ENCODE measurements around the gene AOPEP. TPM values are rescaled to one million over a fixed set of nuclear protein-coding genes. Genes with fewer than 3 reads are reported as not detected.

AOPEP gene
- total and polyA plus RNA-seq, 12 donors = 110 to 250 (median 161) TPM

DNA sequence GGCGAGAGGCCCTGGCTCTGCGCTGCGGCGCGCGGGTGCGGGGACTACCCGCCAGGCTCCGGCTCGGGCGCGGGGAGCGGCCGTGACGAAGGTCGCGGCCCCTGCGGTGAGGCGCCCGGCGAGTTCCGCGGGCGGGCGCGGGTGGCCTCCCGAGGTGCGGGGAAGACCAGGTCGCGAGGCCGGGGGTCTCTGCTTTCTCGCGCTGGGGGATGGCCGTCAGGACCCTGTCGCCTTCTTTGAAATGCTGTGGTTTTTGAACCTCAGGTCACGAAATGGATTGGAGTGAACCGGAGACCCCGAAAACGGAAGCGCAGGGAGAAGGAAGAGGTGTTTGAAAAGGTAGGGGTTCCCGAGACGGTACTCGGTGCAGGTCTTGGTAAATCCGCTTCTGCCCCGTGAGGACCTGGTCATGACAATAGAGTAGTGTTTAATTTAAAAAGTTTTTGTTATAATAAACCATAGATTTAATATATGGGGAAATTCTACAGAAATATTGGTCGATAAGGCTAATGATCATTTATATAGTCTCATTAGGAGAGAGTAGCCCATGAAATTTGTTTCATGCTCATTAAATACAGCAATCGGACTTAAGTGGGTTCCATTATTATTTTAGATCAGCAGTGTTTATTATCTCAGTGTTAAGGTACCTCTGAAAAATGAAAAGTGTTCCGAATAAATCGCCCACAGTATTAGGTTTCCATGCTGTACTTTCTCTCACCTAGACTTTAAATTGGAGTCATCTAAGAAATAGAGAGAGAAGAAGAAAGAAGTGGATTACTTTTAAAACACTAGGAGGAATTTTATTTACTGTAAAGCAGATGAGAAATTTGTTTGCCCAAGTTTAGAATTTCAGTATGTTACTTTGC, 279.0 kb downstream of the AOPEP start:
- peaks cover 0 to 29% (median 3%) of the 10 kb centered on the region in 9 donors for H3K36me3 ChIP-seq
- H3K4me3 ChIP-seq = peak overlapping the region; percentile 36 to 91 (median 80)
- H3K9me3 ChIP-seq = no peaks in the 10 kb centered on the region
- H3K27ac ChIP-seq = peak overlapping the region; percentile 96 to 100 (median 99)
- H3K27me3 ChIP-seq = peaks cover 0 to 41% (median 0%) of the 10 kb centered on the region in 7 donors
- intact Hi-C loops (cut with DNase I) = loop anchor here in 9 of 10 donors (1.0 to 10.0 kb wide), 13 partner anchors 42 to 225 kb away; no protein-coding TSS in a partner anchor
- ATAC-seq (peak in 2 of 8 donors; percentile 1), DNase-seq (peak in 1 of 2 donors; percentile 27)
- peaks cover 2 to 71% (median 30%) of the 10 kb centered on the region in 9 donors for H3K4me1 ChIP-seq
- TF ChIP-seq CTCF (IDR thresholded peaks at IDR 0.05) = no peak
- 2 to 3% methylated on average over 47 to 49 of the region's 49 CpGs for WGBS, 2 donors

DNA sequence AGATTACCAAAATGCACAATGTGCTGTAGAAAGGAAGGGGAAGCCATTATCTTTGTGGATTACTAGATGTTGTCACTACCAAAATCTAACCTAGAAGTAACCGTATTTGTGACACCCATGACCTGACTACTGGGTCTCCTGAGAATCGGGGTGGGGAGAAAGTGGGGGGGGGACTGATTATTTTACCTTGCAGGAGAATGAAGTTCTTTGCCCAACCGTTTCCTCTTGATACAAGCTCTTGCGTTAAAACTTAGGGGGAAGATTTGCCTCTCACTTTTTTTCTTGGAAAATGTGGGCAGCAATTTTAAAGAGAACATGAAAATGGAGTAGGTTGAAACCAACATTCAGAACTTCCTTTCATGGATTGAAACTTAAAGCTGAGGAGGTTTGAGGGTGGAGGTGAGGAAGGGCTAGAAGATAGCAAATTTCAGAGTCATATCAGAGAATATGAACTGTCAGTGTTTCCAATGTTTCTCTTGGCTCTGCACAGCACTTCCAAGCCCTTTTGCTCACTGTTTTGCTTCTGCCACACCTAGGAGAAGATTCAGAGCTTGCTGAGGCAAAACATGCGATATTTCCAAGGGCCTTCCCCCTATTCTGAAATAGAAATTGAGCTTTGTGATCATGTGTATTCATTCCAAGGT, 280.8 kb downstream of the AOPEP start:
- Histone ChIP-seq H3K9me3 (no peaks in the 10 kb centered on the region), H3K4me3 (peak overlapping the region; percentile 36 to 91 (median 80)), H3K4me1 (peaks cover 2 to 75% (median 37%) of the 10 kb centered on the region in 9 donors), H3K27me3 (peaks cover 0 to 36% (median 0%) of the 10 kb centered on the region in 7 donors), H3K27ac (peak overlapping the region; percentile 96 to 100 (median 99)), H3K36me3 (peaks cover 0 to 47% (median 5%) of the 10 kb centered on the region in 9 donors)
- no peak for TF ChIP-seq CTCF (IDR thresholded peaks at IDR 0.05)
- WGBS, 2 donors = 14 to 18% methylated on average over 5 of the region's 5 CpGs
- DNase-seq = peak in 1 of 2 donors; percentile 44
- ATAC-seq = peak in 6 of 8 donors; percentile 1 to 54 (median 28)
- intact Hi-C loops (cut with DNase I) = loop anchor here in 9 of 10 donors (2.0 to 10.0 kb wide), 9 partner anchors 40 to 227 kb away; no protein-coding TSS in a partner anchor

GRCh38 chr9:95008151-95008771, 281.8 kb downstream of the AOPEP start:
- H3K9me3 ChIP-seq = no peaks in the 10 kb centered on the region
- peaks cover 0 to 26% (median 0%) of the 10 kb centered on the region in 7 donors for H3K27me3 ChIP-seq
- H3K4me3 ChIP-seq = peak overlapping the region; percentile 1 to 91 (median 80)
- TF ChIP-seq CTCF (IDR thresholded peaks at IDR 0.05) = no peak
- intact Hi-C loops (cut with DNase I) = loop anchor here in 9 of 10 donors (5.0 to 10.0 kb wide), 7 partner anchors 39 to 226 kb away; no protein-coding TSS in a partner anchor
- H3K27ac ChIP-seq = peak overlapping the region; percentile 96 to 100 (median 99)
- WGBS, 2 donors = 27 to 28% methylated on average over 15 of the region's 15 CpGs
- peak in 4 of 8 donors; percentile 0 to 8 (median 4) for ATAC-seq
- peaks cover 2 to 74% (median 36%) of the 10 kb centered on the region in 9 donors for H3K4me1 ChIP-seq
- no peak for DNase-seq
- H3K36me3 ChIP-seq = peaks cover 0 to 49% (median 5%) of the 10 kb centered on the region in 9 donors
